GM12878 (cell line): ENCODE results near the gene ZNF783. TPM values are rescaled to one million over a fixed set of nuclear protein-coding genes. Genes with fewer than 3 reads are reported as not detected.

Experiments used
- ATAC-seq: fragments of 200-7000 bp; cut with Tn5 transposase; 3 replicates; pipeline ENCODE4 v1.9.1; 2020; ENCODE audit warnings: mild to moderate bottlenecking, moderate library complexity
- BruUV-seq: library from RNA; stranded (reverse); fragments of 400-500 nt; replicated peaks from 2 replicates; lab custom pipeline; 2021; lab: Mats Ljungman, UMichigan
- CTCF ChIA-PET: fragments of 300-600 bp; sonication (Branson Sonifier 250); formaldehyde crosslinking; extraction: SDS; loops from one replicate; lab custom pipeline; 2021; ENCODE audit warnings: inconsistent platforms; lab: Yijun Ruan, JAX
- POLR2A ChIA-PET: fragments of 350-600 bp; formaldehyde crosslinking; extraction: SDS; loops from one replicate; lab custom pipeline; 2021; ENCODE audit warnings: inconsistent platforms; lab: Charles Lee
- RAD21 ChIA-PET: fragments of 300-600 bp; sonication (Branson Sonifier 250); formaldehyde crosslinking; loops from one replicate; lab custom pipeline; 2023; ENCODE audit warnings: antibody characterized with exemption; ENCODE audit not compliant: unreplicated experiment; lab: Charles Lee
- SMC1A ChIA-PET: fragments of 300-600 bp; sonication (Branson Sonifier 250); formaldehyde crosslinking; loops from one replicate; lab custom pipeline; 2023; ENCODE audit not compliant: unreplicated experiment, uncharacterized antibody; lab: Charles Lee
- DNase-seq: peaks from one replicate; pipeline ENCODE4 v3.0.0-alpha.2; 2011; ENCODE audit warnings: low read depth, low spot score
- FAIRE-seq: peaks from 3 replicates; lab custom pipeline; 2011; peaks lifted over from hg19 to GRCh38; lab: Jason Lieb, UNC
- H2AFZ ChIP-seq: 2 replicates; pipeline ENCODE4 v1.6.0; 2011; ENCODE audit warnings: low read depth, low read length, control low read depth; ENCODE audit not compliant: control insufficient read depth
- H3K27ac ChIP-seq: 2 replicates; pipeline ENCODE4 v1.5.1; 2011; ENCODE audit warnings: control low read depth; ENCODE audit not compliant: control insufficient read depth, insufficient read depth
- H3K27me3 ChIP-seq, 2 experiments: replicated peaks in 1 of 2; 2 replicates each; pipeline versions ENCODE4 v1.6.0 to v1.6.1; 2011; ENCODE audit warnings: low read length in 1 of 2; ENCODE audit not compliant: control insufficient read depth in 2 of 2, insufficient read depth in 2 of 2
- H3K36me3 ChIP-seq, 2 experiments: 2 replicates each; pipeline ENCODE4 v1.5.1; 2011; ENCODE audit warnings: low read length in 1 of 2; ENCODE audit not compliant: control insufficient read depth in 2 of 2, insufficient read depth in 2 of 2
- H3K4me1 ChIP-seq: 2 replicates; pipeline ENCODE4 v1.6.1; 2011; ENCODE audit warnings: mild to moderate bottlenecking, low read length, moderate library complexity, mixed read lengths; ENCODE audit not compliant: control insufficient read depth, insufficient read depth
- H3K4me2 ChIP-seq: 2 replicates; pipeline ENCODE4 v1.6.0; 2011; ENCODE audit warnings: control low read depth; ENCODE audit not compliant: control insufficient read depth, insufficient read depth
- H3K4me3 ChIP-seq: fragments of 200-600 bp; sonication (generic); 2 replicates; pipeline ENCODE4 v1.5.1; 2016
- H3K79me2 ChIP-seq: 2 replicates; pipeline ENCODE4 v1.6.0; 2011; ENCODE audit warnings: low read length; ENCODE audit not compliant: control insufficient read depth, insufficient read depth
- H3K9ac ChIP-seq: 2 replicates; pipeline ENCODE4 v1.8.0; 2011; ENCODE audit warnings: low read length, control low read depth, mixed read lengths; ENCODE audit not compliant: control insufficient read depth, insufficient read depth
- H3K9me3 ChIP-seq: replicated peaks from 3 replicates; pipeline ENCODE4 v1.5.1; 2011; ENCODE audit warnings: mild to moderate bottlenecking, low read length; ENCODE audit not compliant: control insufficient read depth, insufficient read depth
- H4K20me1 ChIP-seq: 2 replicates; pipeline ENCODE4 v1.6.0; 2011; ENCODE audit not compliant: control insufficient read depth, insufficient read depth
- EED ChIP-seq: sonication (generic); IDR thresholded peaks from 2 replicates; pipeline ENCODE4 v1.6.1; 2016; ENCODE audit warnings: antibody characterized with exemption, low read depth
- ELK1 ChIP-seq: IDR thresholded peaks from 2 replicates; pipeline ENCODE4 v1.6.1; 2012; ENCODE audit warnings: low read depth, low read length, improper control_type of control experiment
- PAX5 ChIP-seq: IDR thresholded peaks from 2 replicates; pipeline ENCODE4 v1.6.1; 2011; ENCODE audit warnings: low read depth, low read length, borderline replicate concordance
- REST ChIP-seq: IDR thresholded peaks from 2 replicates; pipeline ENCODE4 v1.6.1; 2012; ENCODE audit warnings: mild to moderate bottlenecking, low read depth, low read length
- SREBF2 ChIP-seq: IDR thresholded peaks from 2 replicates; pipeline ENCODE4 v1.6.1; 2012; ENCODE audit warnings: mild to moderate bottlenecking, low read length
- STAT3 ChIP-seq: IDR thresholded peaks from 2 replicates; pipeline ENCODE4 v1.6.1; 2011; ENCODE audit warnings: low read depth, low read length, improper control_type of control experiment
- ZSCAN29 ChIP-seq: fragments of 450-650 bp; IDR thresholded peaks from 2 replicates; pipeline ENCODE4 v1.6.1; 2017; ENCODE audit warnings: mild to moderate bottlenecking, moderate library complexity
- WGBS: methylation state at CpG from one replicate; pipeline ENCODE4 v1.1.6; 2016; ENCODE audit warnings: low lambda C conversion rate; ENCODE audit not compliant: insufficient replicate concordance, insufficient coverage; ENCODE audit errors: missing lambda C conversion rate; 5-methylcytosine and 5-hydroxymethylcytosine counted together
- in situ Hi-C: fragments of 300-500 bp; cut with MboI; formaldehyde crosslinking; loops from 9 replicates; pipeline ENCODE4 v1.14.3; 2018; ENCODE audit warnings: mixed read lengths
- intact Hi-C: fragments of 100-400 bp; cut with micrococcal nuclease; formaldehyde crosslinking; loops from one replicate; pipeline ENCODE4 v1.14.2; 2022; ENCODE audit not compliant: unreplicated experiment
- polyA plus RNA-seq, 11 experiments: library from polyadenylated mRNA; depleted of rRNA in 4 of 11; unstranded in 6 of 11; stranded (reverse) in 5 of 11; fragments of >200 nt; fragmentation: Nextera tagmentation in 4 of 11; fragmentation: Illumina TruSeq in 1 of 11; extraction: Ambion mirVana in 4 of 11; extraction: Trizol in 1 of 11; gene quantifications; 1 replicate in 1 of 11; 2 replicates in 10 of 11; pipeline versions ENCODE4 v1.2.1 to v1.2.3, GENCODE V29; 2011 to 2016; ENCODE audit warnings: inconsistent platforms in 2 of 11, missing spikeins in 2 of 11, low read depth in 1 of 11
- total RNA-seq, 4 experiments: library from RNA; depleted of rRNA in 3 of 4; stranded (reverse); fragments of >200 nt in 3 of 4; fragmentation: Illumina TruSeq in 1 of 4; extraction: Trizol in 1 of 4; gene quantifications; 2 replicates each; pipeline versions ENCODE4 v1.2.1 to v1.2.3, GENCODE V29; 2013 to 2021

Gene ZNF783
- total and polyA plus RNA-seq, 10 of the 15 experiments (the other 5 are each of a cell fraction or from before 2014, with no cell fraction given), result 2.0 to 14.4 (median 6.4) TPM

- BruUV-seq, result no TSS peak
- Histone ChIP-seq H3K4me1 (peaks cover 3% of the 10 kb centered on the region; the same call in 1 of the 2 replicates), H4K20me1 (no peaks in the 10 kb centered on the region), H3K9ac (no peak overlapping the region), H2AFZ (no peak overlapping the region), H3K9me3 (no peaks in the 10 kb centered on the region; the same call in 2 of the 3 replicates), H3K4me3 (no peak overlapping the region), H3K4me2 (no peak overlapping the region), H3K27me3 (no peaks in the 10 kb centered on the region), H3K27ac (no peak overlapping the region), H3K36me3 (no peaks in the 10 kb centered on the region), H3K79me2 (no peaks in the 10 kb centered on the region)
- in situ Hi-C loops, result no loop called here
- TF ChIP-seq EED (no peak), SREBF2 (no peak), ZSCAN29 (no peak)
- DNase-seq (no peak), FAIRE-seq (no peak), ATAC-seq (no peak)
- CTCF ChIA-PET, result interaction anchor here (1.4 kb wide), 1 partner anchor 15 kb away, joined by 3 read pairs; no protein-coding TSS in a partner anchor
- POLR2A ChIA-PET, result no interaction called here
- RAD21 ChIA-PET, result no interaction called here
- intact Hi-C loops, result no loop called here
- 29% methylated on average over 2 of the region's 2 CpGs for WGBS
- SMC1A ChIA-PET, result no interaction called here
Observed at GRCh38 chr7:149325248-149325647, 63.3 kb downstream of the ZNF783 start.

- Histone ChIP-seq H3K4me1 (no peaks in the 10 kb centered on the region), H3K79me2 (no peaks in the 10 kb centered on the region)
- WGBS, result 2% methylated on average over 3 of the region's 3 CpGs
- DNase-seq, result no peak
- TF ChIP-seq REST, result no peak
- TF ChIP-seq ELK1, result no peak
- TF ChIP-seq STAT3, result no peak
- TF ChIP-seq PAX5, result no peak
- TF ChIP-seq, all 136 proteins: peak for 0
- ChIA-PET CTCF (no interaction called here), POLR2A (no interaction called here), RAD21 (no interaction called here), SMC1A (no interaction called here)
- Histone ChIP-seq H3K9ac (no peak overlapping the region), H3K36me3 (no peaks in the 10 kb centered on the region), H3K27ac (no peak overlapping the region), H3K27me3 (no peaks in the 10 kb centered on the region), H3K9me3 (no peaks in the 10 kb centered on the region; the same call in 2 of the 3 replicates), H2AFZ (no peak overlapping the region), H4K20me1 (no peaks in the 10 kb centered on the region), H3K4me3 (no peak overlapping the region), H3K4me2 (no peak overlapping the region)
- intact Hi-C loops (no loop called here), in situ Hi-C loops (no loop called here)
- ATAC-seq, result no peak
- BruUV-seq, result no TSS peak
- no peak for FAIRE-seq
Observed at GRCh38 chr7:149329265-149329664, 67.3 kb downstream of the ZNF783 start.
